Trophoblast cell (in vitro differentiated cells and primary cell): ENCODE results near the gene SLC39A5.
"Not testable (repeated sequence)": the region's sequence is repeated elsewhere in the genome, so short reads cannot be mapped to it uniquely, and the experiment has no call there.

Experiments
- DNase-seq, 2 donors: peaks; one replicate each; pipeline ENCODE4 v3.0.0-alpha.2; 2016
- H2AFZ ChIP-seq: 2 replicates; pipeline ENCODE4 v1.6.1; 2013; ENCODE audit warnings: low read length, moderate library complexity, mild to moderate bottlenecking; ENCODE audit not compliant: insufficient read depth, poor library complexity
- H2AK5ac ChIP-seq: 2 replicates; pipeline ENCODE4 v1.6.1; 2013; ENCODE audit warnings: mild to moderate bottlenecking, low read length
- H2BK120ac ChIP-seq: 2 replicates; pipeline ENCODE4 v1.6.1; 2013; ENCODE audit warnings: low read length, mild to moderate bottlenecking, moderate library complexity; ENCODE audit not compliant: insufficient read depth, poor library complexity
- H2BK12ac ChIP-seq: 2 replicates; pipeline ENCODE4 v1.6.1; 2013; ENCODE audit warnings: mild to moderate bottlenecking, low read length, moderate library complexity
- H2BK5ac ChIP-seq: 2 replicates; pipeline ENCODE4 v1.6.1; 2013; ENCODE audit warnings: low read length, low read depth, moderate library complexity, mild to moderate bottlenecking; ENCODE audit not compliant: poor library complexity
- H3K14ac ChIP-seq: 2 replicates; pipeline ENCODE4 v1.6.1; 2013; ENCODE audit warnings: mild to moderate bottlenecking, low read length
- H3K18ac ChIP-seq: 2 replicates; pipeline ENCODE4 v1.6.1; 2013; ENCODE audit warnings: mild to moderate bottlenecking, low read length
- H3K23ac ChIP-seq: 2 replicates; pipeline ENCODE4 v1.6.1; 2013; ENCODE audit warnings: low read length
- H3K27ac ChIP-seq: 2 replicates; pipeline ENCODE4 v1.5.1; 2013; ENCODE audit warnings: low read depth, mild to moderate bottlenecking, inconsistent platforms, low read length, moderate library complexity
- H3K27me3 ChIP-seq: 2 replicates; pipeline ENCODE4 v1.6.1; 2013; ENCODE audit warnings: inconsistent platforms, mild to moderate bottlenecking, low read length, moderate library complexity; ENCODE audit not compliant: insufficient read depth
- H3K36me3 ChIP-seq, 2 experiments: 1 replicate in 1 of 2; 2 replicates in 1 of 2; pipeline ENCODE4 v1.6.1; 2013; ENCODE audit warnings: low read length in 2 of 2, mild to moderate bottlenecking in 2 of 2, moderate library complexity in 1 of 2; ENCODE audit not compliant: insufficient read depth in 2 of 2, control insufficient read depth in 1 of 2
- H3K4ac ChIP-seq: 2 replicates; pipeline ENCODE4 v1.6.1; 2013; ENCODE audit warnings: low read depth, mild to moderate bottlenecking, low read length, moderate library complexity
- H3K4me1 ChIP-seq, 2 experiments: 1 replicate in 1 of 2; 2 replicates in 1 of 2; pipeline ENCODE4 v1.6.1; 2013; ENCODE audit warnings: low read length in 2 of 2, mild to moderate bottlenecking in 2 of 2, moderate library complexity in 1 of 2; ENCODE audit not compliant: insufficient read depth in 2 of 2, control insufficient read depth in 1 of 2
- H3K4me2 ChIP-seq: 2 replicates; pipeline ENCODE4 v1.6.1; 2013; ENCODE audit warnings: inconsistent platforms, mild to moderate bottlenecking, low read length, moderate library complexity
- H3K4me3 ChIP-seq: 2 replicates; pipeline ENCODE4 v1.5.1; 2013; ENCODE audit warnings: mild to moderate bottlenecking, low read depth, low read length, inconsistent platforms
- H3K79me1 ChIP-seq: one replicate; pipeline ENCODE4 v1.6.1; 2013; ENCODE audit warnings: low read length
- H3K79me2 ChIP-seq: 2 replicates; pipeline ENCODE4 v1.6.1; 2013; ENCODE audit warnings: low read length, mild to moderate bottlenecking; ENCODE audit not compliant: control insufficient read depth, insufficient read depth, poor library complexity
- H3K9ac ChIP-seq: 2 replicates; pipeline ENCODE4 v1.6.1; 2013; ENCODE audit warnings: mild to moderate bottlenecking, low read length
- H3K9me3 ChIP-seq: 2 replicates; pipeline ENCODE4 v1.6.1; 2013; ENCODE audit warnings: low read depth, mild to moderate bottlenecking, control low read depth, inconsistent platforms, low read length; ENCODE audit not compliant: insufficient read depth
- H4K12ac ChIP-seq: 2 replicates; pipeline ENCODE4 v1.6.1; 2013; ENCODE audit warnings: low read depth, mild to moderate bottlenecking, low read length, moderate library complexity
- H4K8ac ChIP-seq: 2 replicates; pipeline ENCODE4 v1.6.1; 2013; ENCODE audit warnings: low read depth, mild to moderate bottlenecking, low read length, moderate library complexity
- H4K91ac ChIP-seq: one replicate; pipeline ENCODE4 v1.6.1; 2013; ENCODE audit warnings: low read depth, mild to moderate bottlenecking, low read length, moderate library complexity
- WGBS: extraction: QIAGEN DNeasy Blood & Tissue Kit; methylation state at CpG from one replicate; pipeline ENCODE4 v1.1.7; 2013; ENCODE audit warnings: missing lambda C conversion rate; ENCODE audit not compliant: insufficient read length, insufficient coverage; ENCODE audit errors: extremely low coverage; 5-methylcytosine and 5-hydroxymethylcytosine counted together

SLC39A5 gene

GRCh38 chr12:56284263-56284662 lies 54.4 kb downstream of the SLC39A5 start:
- not testable (repeated sequence) for H2BK12ac ChIP-seq, DNase-seq, H3K79me2 ChIP-seq, H3K14ac ChIP-seq, H2BK120ac ChIP-seq, H3K27me3 ChIP-seq, H3K4me3 ChIP-seq, H3K4me2 ChIP-seq, H3K4ac ChIP-seq, H4K12ac ChIP-seq, H3K9me3 ChIP-seq, H3K9ac ChIP-seq, H4K91ac ChIP-seq, H4K8ac ChIP-seq, H3K27ac ChIP-seq, H3K79me1 ChIP-seq, H3K18ac ChIP-seq, H2AFZ ChIP-seq, H2AK5ac ChIP-seq, H3K23ac ChIP-seq, H3K4me1 ChIP-seq, H2BK5ac ChIP-seq
- WGBS: no CpG with 5 or more reads among the region's 5 CpGs
- H3K36me3 ChIP-seq: peaks cover 28 to 50% of the 10 kb centered on the region in 2 experiments

- H3K4me1 ChIP-seq: no peaks in the 10 kb centered on the region
- H3K27ac ChIP-seq: no peak overlapping the region
- WGBS: no CpG with 5 or more reads among the region's 4 CpGs
- no peak overlapping the region for H3K9ac ChIP-seq
- H2BK5ac ChIP-seq: no peak overlapping the region
- no peak overlapping the region for H3K4ac ChIP-seq
- H3K14ac ChIP-seq: no peak overlapping the region
- H3K4me2 ChIP-seq: no peak overlapping the region
- peaks cover 19 to 43% of the 10 kb centered on the region in 2 experiments for H3K36me3 ChIP-seq
- no peaks in the 10 kb centered on the region for H3K79me1 ChIP-seq
- H2AK5ac ChIP-seq: no peak overlapping the region
- H3K79me2 ChIP-seq: no peaks in the 10 kb centered on the region
- H4K8ac ChIP-seq: no peak overlapping the region
- no peak overlapping the region for H3K4me3 ChIP-seq
- no peak overlapping the region for H2BK12ac ChIP-seq
- H3K9me3 ChIP-seq: no peaks in the 10 kb centered on the region
- no peak overlapping the region for H3K23ac ChIP-seq
- H4K12ac ChIP-seq: no peak overlapping the region
- no peak overlapping the region for H2BK120ac ChIP-seq
- no peak for DNase-seq
- H3K27me3 ChIP-seq: no peaks in the 10 kb centered on the region
- no peak overlapping the region for H4K91ac ChIP-seq
- H2AFZ ChIP-seq: no peak overlapping the region
- H3K18ac ChIP-seq: no peak overlapping the region
Observed at GRCh38 chr12:56286044-56286830, 56.4 kb downstream of the SLC39A5 start.
